GM23338 (cell line): Measurements from ENCODE around the gene C1QL1.

ENCODE experiments used
- CREB1 ChIP-seq: fragments of 250-450 bp; sonication (Bioruptor Pico); IDR thresholded peaks from 2 replicates; pipeline ENCODE4 v1.5.0; 2020; ENCODE audit warnings: low read depth, mild to moderate bottlenecking, moderate library complexity
- EZH2 ChIP-seq: fragments of 200-600 bp; sonication (generic); IDR thresholded peaks from one replicate; pipeline ENCODE4 v1.8.0; 2017; ENCODE audit warnings: antibody characterized with exemption, mild to moderate bottlenecking, low read depth; ENCODE audit not compliant: unreplicated experiment
- EZH2phosphoT487 ChIP-seq: fragments of 200-600 bp; sonication (generic); IDR thresholded peaks from one replicate; pipeline ENCODE4 v1.8.1; 2018; ENCODE audit warnings: antibody characterized with exemption; ENCODE audit not compliant: unreplicated experiment
- JUNB ChIP-seq: IDR thresholded peaks from one replicate; pipeline ENCODE4 v1.6.1; 2016; ENCODE audit warnings: antibody characterized with exemption; ENCODE audit not compliant: unreplicated experiment
- NANOG ChIP-seq: IDR thresholded peaks from 2 replicates; pipeline ENCODE4 v1.6.1; 2016; ENCODE audit warnings: antibody characterized with exemption, borderline replicate concordance
- POLR2AphosphoS5 ChIP-seq: IDR thresholded peaks from 2 replicates; pipeline ENCODE4 v1.6.1; 2016; ENCODE audit warnings: antibody characterized with exemption, low read depth
- STAT1 ChIP-seq: IDR thresholded peaks from one replicate; pipeline ENCODE4 v1.6.1; 2016; ENCODE audit warnings: antibody characterized with exemption; ENCODE audit not compliant: unreplicated experiment
- ZNF114 ChIP-seq: fragments of 250-450 bp; sonication (Bioruptor Pico); IDR thresholded peaks from 2 replicates; pipeline ENCODE4 v1.5.0; 2020; ENCODE audit warnings: mild to moderate bottlenecking, moderate library complexity
- TF ChIP-seq, protein P1 (sequence below), 2 experiments: fragments of 200-600 bp in 1 of 2; sonication (generic) in 1 of 2; conservative IDR thresholded peaks; 2 replicates each; pipeline versions ENCODE4 v1.5.1 to v1.6.1; 2016 to 2017; ENCODE audit warnings: antibody characterized with exemption in 2 of 2, low read depth in 2 of 2, mild to moderate bottlenecking in 2 of 2, moderate library complexity in 1 of 2
- TF ChIP-seq, protein P2 (sequence below): IDR thresholded peaks from one replicate; pipeline ENCODE4 v1.6.1; 2018; ENCODE audit warnings: antibody characterized with exemption; ENCODE audit not compliant: unreplicated experiment

DNA sequence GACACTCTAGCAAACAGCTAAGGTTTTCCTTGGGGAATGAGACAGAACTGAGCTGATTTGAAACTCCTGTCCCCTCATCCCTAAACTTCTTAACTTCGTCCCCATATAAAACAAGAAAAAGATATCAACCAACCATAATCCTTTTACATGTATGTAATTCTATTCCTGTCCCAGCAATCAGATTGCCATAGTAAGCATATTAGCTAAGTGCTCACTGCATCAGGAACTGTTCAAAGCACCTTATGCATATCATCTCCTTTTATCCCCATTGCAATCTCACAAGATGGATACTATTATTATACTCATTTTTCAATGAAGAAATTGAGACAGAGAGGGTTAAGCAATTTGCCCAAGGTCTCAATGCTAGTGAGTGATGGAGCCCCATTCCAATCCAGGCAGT is 27.3 kb downstream of the C1QL1 start:
- TF ChIP-seq POLR2AphosphoS5, result no peak
- TF ChIP-seq, protein P1, sequence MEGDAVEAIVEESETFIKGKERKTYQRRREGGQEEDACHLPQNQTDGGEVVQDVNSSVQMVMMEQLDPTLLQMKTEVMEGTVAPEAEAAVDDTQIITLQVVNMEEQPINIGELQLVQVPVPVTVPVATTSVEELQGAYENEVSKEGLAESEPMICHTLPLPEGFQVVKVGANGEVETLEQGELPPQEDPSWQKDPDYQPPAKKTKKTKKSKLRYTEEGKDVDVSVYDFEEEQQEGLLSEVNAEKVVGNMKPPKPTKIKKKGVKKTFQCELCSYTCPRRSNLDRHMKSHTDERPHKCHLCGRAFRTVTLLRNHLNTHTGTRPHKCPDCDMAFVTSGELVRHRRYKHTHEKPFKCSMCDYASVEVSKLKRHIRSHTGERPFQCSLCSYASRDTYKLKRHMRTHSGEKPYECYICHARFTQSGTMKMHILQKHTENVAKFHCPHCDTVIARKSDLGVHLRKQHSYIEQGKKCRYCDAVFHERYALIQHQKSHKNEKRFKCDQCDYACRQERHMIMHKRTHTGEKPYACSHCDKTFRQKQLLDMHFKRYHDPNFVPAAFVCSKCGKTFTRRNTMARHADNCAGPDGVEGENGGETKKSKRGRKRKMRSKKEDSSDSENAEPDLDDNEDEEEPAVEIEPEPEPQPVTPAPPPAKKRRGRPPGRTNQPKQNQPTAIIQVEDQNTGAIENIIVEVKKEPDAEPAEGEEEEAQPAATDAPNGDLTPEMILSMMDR (conservative IDR thresholded peaks at IDR 0.05; ENCODE audit: low read depth in 2 of 2), result no peak
- TF ChIP-seq STAT1, result no peak
- no peak for TF ChIP-seq EZH2
- no peak for TF ChIP-seq ZNF114 (CRISPR knock-in tag)
- TF ChIP-seq, protein P2, sequence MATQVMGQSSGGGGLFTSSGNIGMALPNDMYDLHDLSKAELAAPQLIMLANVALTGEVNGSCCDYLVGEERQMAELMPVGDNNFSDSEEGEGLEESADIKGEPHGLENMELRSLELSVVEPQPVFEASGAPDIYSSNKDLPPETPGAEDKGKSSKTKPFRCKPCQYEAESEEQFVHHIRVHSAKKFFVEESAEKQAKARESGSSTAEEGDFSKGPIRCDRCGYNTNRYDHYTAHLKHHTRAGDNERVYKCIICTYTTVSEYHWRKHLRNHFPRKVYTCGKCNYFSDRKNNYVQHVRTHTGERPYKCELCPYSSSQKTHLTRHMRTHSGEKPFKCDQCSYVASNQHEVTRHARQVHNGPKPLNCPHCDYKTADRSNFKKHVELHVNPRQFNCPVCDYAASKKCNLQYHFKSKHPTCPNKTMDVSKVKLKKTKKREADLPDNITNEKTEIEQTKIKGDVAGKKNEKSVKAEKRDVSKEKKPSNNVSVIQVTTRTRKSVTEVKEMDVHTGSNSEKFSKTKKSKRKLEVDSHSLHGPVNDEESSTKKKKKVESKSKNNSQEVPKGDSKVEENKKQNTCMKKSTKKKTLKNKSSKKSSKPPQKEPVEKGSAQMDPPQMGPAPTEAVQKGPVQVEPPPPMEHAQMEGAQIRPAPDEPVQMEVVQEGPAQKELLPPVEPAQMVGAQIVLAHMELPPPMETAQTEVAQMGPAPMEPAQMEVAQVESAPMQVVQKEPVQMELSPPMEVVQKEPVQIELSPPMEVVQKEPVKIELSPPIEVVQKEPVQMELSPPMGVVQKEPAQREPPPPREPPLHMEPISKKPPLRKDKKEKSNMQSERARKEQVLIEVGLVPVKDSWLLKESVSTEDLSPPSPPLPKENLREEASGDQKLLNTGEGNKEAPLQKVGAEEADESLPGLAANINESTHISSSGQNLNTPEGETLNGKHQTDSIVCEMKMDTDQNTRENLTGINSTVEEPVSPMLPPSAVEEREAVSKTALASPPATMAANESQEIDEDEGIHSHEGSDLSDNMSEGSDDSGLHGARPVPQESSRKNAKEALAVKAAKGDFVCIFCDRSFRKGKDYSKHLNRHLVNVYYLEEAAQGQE, result no peak
- no peak for TF ChIP-seq EZH2phosphoT487
- TF ChIP-seq CREB1 (CRISPR knock-in tag), result no peak
- no peak for TF ChIP-seq JUNB
- TF ChIP-seq NANOG, result no peak
